ENCODE measurements around the gene TRIM26.

Gene TRIM26

DNA sequence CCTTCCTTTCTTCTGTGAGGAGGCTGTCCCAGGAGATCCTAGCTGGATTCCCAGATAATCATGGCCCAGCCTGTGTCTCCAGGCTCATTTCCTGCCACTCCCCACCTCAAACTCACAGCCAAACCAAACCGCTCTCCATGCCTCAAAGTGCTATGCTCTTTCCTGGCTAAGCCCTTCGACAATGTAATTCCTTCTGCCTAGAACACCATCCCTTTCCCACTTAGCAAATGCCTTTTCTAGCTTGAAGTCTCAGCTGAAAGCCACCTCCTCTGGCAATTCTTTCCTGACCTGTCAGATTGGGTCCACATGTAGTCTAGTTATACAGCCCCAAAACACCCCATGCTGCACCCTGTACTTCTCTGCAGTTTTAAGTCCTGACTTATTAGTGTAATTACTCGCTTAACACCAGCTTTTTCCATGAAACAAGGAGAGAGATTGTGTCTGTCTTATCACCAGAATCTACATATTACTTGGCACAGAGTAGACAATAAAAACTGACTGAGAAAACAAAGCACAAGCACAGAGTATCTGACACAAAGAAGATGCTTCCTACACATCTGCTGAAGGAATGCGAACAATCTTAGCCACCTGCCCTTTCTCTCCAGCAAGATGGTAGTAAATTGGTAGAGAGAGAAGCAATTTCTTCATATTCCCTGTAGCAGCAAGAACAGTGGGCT is 5.4 kb downstream of the TRIM26 start:
- DNase-seq (ENCODE audit: low spot score), result no peak

DNA sequence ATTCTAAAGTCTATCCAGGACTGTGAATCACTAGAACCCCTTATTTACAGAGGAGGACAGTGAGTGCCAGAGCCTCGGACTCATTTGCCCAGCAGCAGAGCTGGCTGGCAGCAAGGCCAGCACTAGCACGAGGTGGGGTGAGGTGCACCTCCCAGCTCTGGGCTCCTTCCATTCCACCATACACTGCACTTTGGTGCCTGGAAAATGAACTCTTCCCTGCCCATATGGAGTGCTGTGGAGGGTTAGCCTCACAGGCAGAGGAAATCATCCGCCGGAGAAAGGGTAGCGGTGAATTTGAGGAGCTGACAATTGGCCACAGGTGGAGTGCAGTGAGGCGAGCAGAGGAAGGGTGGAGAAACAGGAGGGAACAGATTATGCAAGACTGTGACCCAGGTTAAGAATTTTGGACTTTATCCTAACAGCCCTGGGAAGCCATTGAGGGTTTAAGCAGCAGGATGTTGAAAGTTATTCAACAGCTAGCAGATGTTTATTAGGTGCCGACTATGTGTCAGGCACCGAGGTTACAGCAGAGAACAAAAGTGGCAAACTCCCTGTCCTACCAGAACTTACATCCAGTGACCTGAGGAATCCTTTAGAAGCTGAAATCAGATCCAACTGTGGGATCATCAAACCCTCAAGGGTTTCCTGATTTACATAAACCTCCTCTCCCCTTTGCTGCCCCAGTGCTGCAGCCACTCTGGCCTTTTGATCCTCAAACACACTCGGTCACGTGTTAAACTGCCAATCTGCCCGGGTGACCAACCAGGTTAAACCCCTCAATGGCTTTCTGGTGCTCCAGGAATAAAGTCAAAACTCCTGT is 6.2 kb downstream of the TRIM26 start:
- no peak for DNase-seq (ENCODE audit: low spot score)

DNA sequence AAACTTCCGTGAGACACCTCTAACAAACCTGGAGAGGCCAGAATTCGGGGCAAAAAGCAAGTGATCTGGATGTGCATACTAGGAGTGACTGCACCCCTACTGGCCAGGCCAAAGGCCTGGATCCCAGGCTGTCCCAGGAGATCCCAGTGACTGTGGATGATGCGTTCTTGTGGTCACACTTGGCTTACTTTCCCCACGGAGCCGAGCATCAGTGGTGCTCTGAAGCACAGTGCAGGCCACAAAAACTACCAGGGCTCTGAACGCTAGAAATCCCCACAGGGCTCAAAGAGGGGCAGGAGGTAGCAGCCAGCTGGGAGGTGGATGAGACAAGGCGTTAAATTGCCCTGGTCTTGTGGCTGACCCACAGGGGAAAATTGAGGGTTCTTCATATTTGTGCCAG is 7.1 kb downstream of the TRIM26 start:
- no peak for DNase-seq (ENCODE audit: low spot score)

DNA sequence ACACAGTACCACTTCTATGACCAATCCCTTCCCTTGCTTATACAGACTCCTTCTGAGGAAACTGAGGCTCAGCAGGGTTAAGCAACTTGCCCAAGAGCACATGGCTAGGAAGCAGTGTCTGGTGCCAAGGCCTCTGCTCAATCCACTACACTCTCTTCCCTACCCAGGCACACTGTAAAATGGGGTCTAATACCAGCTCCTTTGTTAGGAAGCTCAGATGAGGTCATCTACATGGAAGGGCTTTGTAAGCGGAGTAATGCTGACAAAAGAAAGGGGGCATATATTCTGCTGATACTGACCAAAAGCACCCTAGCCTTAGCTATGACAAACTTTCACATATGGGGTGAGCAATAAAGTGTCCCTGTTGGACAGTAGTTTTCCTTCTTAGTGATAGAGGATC is 9.1 kb downstream of the TRIM26 start:
- DNase-seq (ENCODE audit: low spot score), result no peak

DNA sequence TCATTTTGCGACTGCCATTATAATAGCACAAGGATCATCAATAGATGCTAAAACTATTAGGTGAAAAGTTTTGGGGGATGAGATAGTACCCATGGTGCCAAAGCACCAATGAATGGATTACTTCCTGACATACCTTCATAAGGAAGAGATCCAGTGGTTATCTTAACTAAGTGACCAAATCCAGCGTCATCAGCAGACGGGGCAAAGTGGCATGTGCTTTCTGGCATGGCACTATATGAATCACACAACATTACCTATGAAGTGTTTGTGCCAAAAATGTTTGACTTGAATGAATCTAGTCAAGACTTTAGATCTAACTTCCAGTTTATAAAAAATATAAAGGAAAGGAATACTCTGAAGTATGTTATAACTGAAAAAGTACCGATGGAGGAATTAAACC is 10.8 kb downstream of the TRIM26 start:
- DNase-seq (ENCODE audit: low spot score), result no peak

DNA sequence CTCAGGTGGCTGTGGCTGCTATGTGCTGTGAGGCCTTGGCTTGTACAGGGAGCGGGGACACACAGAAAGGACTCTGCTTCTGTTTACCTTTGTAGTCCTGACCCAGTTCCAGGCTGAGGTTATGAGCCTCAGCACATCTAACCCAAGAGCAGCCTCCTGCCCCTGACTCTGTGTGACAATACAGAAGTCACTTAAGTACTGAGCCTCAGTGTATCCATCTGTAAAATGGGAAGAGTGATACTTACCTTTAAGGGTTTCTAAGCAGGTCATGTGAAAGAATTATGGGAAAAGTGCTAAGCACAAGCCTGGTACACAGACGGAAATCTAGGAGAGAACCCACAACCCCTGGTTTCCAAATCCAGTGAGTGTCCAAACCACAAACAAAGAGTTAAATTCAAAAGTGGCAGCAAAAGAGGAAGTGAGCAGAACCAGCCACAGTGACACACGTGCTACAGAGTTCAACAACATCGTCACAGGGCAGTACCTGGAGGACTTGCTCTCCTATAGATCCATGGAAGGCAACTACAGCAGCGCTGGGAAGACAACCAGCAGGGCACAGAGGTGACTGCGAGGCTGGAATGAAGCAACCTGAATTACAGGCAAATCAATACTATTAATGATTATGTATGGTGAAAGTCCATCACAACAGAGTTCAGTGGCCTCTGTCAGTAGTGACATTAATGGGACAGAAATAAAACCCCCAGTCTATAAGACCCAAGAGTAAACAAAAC is 12.5 kb downstream of the TRIM26 start:
- DNase-seq (ENCODE audit: low spot score), result no peak

DNA sequence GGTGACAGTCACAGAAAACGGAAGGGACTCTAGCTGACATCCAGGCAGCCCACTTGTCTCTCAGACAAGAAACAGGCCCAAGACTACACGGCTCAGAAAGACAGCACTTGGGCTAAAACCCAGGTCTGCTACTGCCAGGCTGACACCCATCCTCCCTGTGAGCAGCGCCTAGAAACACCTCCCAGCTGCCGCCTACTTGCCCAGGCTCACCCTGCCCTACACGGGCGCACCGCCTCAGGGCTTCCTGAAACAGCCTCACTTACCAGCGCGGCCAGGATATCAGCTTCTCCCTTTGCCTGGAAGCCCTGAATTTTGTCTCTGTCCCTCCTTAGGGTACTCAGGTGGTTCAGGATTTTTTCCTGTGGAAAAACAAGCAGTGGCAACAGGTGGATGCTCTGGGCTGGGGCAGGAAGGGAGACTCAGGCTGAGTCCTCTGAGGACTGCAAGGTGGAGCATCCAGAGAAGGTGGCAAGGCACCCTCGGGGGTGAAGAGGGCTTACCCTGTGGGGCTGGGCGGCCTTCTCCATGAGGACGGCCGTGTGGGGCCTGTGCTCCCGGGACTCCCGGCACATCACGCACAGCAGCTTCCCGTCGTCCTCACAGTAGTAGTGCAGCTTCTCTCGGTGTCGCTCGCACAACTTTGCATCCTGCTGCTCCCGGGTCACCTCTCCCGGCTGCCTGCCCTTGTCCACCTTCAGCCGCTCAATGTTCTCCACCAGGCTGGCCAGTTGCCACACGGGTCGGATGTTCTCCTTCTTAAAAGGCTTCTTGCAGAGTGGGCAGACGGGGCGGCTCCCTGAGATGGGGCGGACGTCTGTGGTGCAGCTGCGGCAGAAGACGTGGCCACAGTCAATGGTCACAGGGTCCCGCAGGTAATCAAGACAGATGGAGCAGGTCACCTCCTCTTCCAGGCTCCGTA is 14.8 kb downstream of the TRIM26 start:
- no peak for DNase-seq (ENCODE audit: low spot score)

DNA sequence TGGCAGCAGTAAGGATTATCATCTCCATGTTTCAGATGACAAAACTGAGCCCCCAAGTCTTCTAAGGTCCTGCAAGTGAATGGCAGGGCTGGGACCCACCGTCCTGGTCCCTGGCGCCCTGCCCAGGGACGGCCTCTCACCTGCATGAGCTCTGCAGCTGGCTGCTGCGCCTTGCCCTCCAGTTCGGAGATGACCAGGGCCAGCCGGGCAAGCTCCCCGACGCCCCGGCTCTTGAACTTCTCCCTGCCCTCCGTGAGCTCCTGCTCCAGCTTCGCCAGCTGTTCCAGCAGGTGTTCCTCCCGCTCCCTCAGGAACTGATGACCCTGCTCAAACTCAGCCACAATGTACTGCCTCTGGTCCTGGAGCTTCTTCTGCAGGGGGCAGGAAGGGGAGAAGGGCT is 16.8 kb downstream of the TRIM26 start:
- no peak for DNase-seq (ENCODE audit: low spot score)

DNA sequence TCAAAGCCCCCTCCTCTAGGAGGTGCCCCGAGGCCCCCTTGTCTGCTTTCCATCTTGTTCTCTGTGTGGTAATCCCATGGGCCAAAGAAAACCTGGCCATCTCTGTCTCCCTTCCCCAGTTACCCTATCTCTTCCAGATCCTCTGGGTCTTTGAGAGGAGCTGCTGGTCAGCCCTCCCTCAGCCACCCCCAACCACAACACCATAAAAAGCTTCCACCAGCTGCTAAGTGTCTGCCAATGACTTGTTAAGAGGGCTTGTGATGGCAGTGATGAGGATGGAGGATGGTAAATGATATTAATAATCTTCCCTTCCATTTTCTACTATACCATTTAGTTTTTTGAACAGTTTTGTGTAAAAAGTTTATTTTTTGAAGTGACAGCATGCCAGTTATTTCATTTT is 17.3 kb downstream of the TRIM26 start:
- no peak for DNase-seq (ENCODE audit: low spot score)

DNA sequence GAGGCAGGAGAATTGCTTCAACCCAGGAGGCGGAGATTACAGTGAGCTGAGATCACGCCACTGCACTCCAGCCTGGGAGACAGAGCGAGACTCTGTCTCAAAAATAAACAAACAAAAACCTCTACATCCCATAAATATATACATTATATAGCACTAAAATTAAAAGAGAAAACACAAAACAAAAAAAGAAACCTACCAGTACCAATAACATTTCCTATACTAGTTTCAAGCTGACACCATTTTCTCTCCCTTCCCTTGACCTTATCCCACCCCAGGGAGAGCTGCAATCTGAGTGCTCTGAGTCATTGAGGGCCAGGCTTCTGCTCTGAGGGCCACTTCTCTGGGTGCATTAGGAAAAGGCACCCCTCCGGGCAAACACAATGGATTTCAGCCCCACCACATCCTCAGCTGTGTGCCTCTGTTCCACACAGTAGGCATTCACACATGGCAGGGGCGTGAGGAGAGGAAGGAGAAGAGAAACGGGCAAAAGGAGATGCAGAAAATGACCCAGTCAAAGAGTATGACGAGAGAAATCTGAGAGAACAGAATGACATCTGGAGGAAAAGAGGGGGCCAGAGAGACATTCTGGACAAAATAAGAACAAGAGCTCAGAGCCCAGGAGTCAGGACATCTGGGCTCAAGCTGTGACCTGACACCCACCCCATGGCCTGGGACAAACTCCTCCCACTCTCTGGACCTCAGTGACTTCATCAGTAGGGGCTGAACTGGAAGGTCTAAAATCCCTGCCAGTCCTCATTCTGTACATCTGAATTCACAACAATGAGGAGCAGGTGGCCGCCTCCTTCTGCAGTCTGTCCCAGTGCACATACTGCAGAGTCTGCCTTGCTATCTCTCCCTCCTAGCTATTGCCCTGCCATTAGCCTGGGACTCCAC is 18.2 kb downstream of the TRIM26 start:
- DNase-seq (ENCODE audit: low spot score), result no peak

DNA sequence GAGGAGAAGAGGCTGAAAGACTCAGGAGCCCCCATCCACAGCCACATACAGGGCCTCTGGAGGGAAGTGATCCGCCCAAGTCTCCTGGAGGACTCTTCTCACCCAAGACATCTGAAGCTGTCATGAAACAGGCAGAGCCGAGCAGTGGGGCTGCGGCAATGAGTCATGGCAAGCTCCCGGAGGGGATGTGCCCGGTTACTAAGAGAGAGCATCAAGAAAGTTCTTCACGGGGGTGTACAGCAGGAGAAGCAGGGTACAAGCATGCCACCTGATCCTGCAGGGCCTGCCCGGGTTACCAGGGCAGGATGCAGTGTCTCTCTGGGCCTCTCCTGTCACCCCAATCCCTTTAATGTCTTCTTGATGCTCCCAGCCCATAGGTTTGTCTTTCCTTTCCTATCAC is 21.1 kb downstream of the TRIM26 start:
- DNase-seq (ENCODE audit: low spot score), result no peak

DNA sequence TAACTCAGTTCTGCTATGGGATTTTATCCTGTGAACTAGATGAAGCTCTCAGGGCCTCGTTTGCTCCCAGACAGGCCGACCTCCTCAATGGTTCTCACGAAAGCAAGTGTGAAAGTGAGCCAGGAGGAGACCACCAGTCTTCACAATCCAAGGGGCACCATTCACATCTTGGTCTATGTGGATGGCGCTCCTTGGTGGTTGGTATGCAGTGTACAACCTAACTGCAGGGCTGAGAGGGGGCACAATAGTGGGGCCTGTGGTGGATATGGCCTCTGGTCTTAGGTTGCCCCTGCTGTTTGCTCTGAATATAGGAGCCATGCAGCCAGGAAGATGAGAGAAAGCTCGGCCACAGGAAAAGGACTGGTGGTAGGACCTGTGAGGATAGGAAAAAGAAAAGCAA is 24.7 kb downstream of the TRIM26 start:
- no peak for DNase-seq (ENCODE audit: low spot score)

DNA sequence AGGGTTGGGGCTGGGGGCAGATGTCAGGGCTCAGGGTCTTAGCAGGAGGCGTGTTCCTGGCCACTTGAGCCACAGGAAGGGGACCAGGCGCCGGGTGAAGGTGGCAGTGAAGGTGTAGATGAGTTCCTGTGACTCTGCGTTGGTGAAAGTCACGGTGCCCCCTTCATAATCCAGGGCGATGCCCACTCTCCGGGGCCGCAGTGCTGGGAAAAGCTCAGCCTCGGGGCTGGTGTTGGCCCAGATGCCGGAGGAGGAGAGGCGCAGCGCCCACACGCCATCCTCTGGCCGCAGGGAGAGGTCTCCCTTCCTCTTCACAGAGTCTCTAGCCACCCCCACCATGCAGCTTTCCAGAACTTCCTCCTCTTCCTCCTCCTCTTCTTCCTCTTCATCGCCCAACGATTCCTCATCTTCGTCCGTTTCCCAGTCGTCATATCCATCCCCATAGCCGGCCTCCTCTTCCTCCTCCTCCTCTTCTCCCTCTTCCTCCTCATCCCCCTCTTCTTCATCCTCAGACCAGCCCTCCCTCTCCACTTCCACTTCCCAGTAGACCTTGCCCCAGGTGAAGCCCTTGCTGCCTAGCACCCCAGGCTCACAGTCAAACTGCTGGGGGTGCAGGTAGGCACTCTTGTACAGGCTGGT is 27.2 kb downstream of the TRIM26 start:
- DNase-seq (ENCODE audit: low spot score), result no peak

DNA sequence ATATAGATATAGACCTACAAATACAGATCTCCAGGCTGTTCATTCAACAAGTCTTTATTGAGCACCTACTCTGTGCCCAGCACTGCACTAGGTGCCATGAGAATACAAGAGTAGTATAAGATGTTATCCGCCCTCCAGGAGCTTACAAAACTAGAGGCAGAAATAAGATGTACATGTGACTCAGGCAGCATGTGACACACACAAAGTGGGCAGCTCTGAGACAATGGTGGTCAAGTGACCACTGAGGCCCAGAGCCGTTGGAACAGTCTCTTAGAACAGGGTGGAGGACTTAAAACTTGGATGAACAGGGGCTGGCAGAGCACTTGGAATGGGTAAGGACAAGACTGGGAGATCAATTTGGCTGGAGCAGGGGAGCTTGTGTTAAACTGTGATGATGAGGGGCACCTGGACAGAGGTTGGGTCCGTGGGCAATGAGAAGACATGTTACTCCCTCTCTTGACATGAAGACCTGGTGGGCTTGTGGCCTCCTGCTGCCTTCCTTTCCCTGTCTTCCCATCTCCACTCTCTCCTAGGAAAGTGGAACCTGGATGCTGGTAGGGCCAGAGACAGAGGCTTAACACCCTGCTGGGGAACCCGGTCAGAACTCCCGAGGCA is 28.7 kb downstream of the TRIM26 start:
- DNase-seq (ENCODE audit: low spot score), result no peak

DNA sequence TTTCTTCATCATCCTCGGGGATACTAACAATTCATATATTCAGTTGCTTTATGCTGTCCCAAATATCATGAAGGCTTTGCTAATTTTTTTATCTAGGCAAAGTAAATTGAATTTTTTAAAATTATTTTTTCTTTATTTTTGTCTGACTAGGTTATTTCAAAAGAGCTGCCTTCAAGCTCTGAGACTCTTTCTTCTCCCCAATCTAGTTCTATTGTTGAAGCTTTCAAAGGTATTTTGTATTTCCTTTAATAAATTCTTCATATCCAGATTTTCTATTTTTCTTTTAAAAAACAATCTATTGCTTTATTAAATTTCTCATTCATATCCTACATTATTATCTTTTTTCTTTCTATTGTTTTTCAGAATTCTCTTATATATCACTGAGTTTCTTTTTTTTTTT is 33.1 kb downstream of the TRIM26 start:
- DNase-seq (ENCODE audit: low spot score), result no peak

DNA sequence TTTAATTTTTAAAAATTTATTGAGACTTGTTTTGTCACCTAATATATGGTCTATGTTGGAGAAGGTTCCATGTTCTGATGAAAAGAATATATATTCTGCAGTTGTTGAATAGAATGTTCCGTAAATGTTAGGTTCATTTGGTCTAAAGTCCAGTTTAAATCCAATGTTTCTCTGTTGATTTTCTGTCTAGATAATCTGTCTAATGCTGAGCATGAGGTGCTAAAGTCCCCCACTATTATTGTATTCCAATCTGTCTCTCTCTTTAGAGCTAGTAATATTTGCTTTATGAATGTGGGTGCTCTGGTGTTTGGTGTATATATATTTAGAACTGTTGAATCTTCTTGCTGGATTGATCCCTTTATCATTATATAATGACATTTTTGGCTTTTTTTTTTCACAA is 34.4 kb downstream of the TRIM26 start:
- DNase-seq (ENCODE audit: low spot score), result no peak

DNA sequence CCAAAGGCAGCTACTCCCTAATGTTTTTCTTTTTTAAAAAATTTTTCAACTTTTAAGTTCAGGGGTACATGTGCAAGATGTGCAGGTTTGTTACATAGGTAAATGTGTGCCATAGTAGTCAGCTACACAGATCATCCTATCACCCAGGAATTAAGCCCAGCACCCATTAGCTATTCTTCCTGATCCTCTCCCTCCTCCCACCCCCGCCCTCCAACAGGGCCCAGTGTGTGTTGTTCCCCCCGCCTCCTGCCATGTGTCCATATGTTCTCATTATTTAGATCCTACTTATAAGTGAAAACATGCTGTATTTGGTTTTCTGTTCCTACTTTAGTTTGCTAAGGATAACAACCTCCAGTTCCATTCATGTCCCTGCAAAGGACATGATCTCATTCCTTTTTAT is 37.4 kb downstream of the TRIM26 start:
- DNase-seq (ENCODE audit: low spot score), result no peak

DNA sequence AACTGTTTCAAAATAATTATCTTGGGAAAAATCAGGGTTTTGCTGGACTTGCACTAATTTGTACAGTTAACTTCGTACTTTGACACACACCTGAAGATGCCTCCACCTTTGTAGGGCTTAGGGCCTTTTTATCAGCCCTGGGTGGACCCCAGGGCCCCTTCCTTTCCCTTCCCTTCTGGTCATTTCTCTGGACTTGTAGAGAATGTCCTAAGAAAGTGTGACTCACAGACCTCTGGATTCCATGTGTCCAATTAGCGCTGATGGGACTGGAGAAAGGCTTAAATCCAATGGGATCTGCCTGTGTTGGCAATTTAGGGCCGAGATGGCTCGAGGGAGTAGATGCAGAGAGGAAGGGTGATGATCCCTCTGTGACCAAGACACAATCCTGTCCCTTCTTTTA is 40.5 kb downstream of the TRIM26 start:
- no peak for DNase-seq (ENCODE audit: low spot score)

DNA sequence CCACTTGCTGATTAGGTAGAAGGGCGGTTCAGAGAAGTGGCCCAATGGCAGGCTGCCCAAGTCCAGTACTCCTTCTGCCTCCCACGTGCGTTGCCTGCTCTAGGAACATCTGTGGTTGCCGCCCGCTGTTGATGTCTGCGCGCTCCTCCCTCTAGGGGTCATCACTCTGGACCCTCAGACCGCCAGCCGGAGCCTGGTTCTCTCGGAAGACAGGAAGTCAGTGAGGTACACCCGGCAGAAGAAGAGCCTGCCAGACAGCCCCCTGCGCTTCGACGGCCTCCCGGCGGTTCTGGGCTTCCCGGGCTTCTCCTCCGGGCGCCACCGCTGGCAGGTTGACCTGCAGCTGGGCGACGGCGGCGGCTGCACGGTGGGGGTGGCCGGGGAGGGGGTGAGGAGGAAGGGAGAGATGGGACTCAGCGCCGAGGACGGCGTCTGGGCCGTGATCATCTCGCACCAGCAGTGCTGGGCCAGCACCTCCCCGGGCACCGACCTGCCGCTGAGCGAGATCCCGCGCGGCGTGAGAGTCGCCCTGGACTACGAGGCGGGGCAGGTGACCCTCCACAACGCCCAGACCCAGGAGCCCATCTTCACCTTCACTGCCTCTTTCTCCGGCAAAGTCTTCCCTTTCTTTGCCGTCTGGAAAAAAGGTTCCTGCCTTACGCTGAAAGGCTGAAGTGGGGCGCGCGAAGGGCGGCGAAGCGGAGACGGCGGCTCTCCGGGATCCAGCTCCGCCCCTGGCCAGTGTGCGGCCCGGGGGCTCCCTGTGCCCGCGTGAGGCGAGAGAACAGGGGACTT is 41.3 kb downstream of the TRIM26 start:
- DNase-seq (ENCODE audit: low spot score), result no peak
